Epidermal melanocyte (primary cell): ENCODE measurements around the gene ZNF710.
A peak's percentile ranks its signal among the peaks of the same experiment; 100 is the strongest.
"Not testable (repeated sequence)": the region's sequence is repeated elsewhere in the genome, so short reads cannot be mapped to it uniquely, and the experiment has no call there.

Experiments used
- DNase-seq: peaks from one replicate; pipeline ENCODE4 v3.0.0; 2011; ENCODE audit warnings: low spot score; ENCODE audit not compliant: insufficient read length

ZNF710 gene, protein sequence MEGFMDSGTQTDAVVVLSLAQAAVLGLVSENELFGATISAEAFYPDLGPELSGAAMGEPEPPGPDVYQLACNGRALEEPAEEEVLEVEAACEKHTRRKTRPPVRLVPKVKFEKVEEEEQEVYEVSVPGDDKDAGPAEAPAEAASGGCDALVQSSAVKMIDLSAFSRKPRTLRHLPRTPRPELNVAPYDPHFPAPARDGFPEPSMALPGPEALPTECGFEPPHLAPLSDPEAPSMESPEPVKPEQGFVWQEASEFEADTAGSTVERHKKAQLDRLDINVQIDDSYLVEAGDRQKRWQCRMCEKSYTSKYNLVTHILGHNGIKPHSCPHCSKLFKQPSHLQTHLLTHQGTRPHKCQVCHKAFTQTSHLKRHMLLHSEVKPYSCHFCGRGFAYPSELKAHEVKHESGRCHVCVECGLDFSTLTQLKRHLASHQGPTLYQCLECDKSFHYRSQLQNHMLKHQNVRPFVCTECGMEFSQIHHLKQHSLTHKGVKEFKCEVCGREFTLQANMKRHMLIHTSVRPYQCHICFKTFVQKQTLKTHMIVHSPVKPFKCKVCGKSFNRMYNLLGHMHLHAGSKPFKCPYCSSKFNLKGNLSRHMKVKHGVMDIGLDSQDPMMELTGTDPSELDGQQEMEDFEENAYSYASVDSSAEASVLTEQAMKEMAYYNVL

GRCh38 chr15:90001062-90001682, at the start of gene ZNF710:
TSS of gene ZNF710 (plus strand) at chr15:90001324. CDS start at chr15:90067138, 65,814 bp downstream.
- peak; percentile 65 for DNase-seq

- no peak for DNase-seq
Measured at GRCh38 chr15:89954541-89954940, 46.6 kb upstream of the ZNF710 start.

DNA sequence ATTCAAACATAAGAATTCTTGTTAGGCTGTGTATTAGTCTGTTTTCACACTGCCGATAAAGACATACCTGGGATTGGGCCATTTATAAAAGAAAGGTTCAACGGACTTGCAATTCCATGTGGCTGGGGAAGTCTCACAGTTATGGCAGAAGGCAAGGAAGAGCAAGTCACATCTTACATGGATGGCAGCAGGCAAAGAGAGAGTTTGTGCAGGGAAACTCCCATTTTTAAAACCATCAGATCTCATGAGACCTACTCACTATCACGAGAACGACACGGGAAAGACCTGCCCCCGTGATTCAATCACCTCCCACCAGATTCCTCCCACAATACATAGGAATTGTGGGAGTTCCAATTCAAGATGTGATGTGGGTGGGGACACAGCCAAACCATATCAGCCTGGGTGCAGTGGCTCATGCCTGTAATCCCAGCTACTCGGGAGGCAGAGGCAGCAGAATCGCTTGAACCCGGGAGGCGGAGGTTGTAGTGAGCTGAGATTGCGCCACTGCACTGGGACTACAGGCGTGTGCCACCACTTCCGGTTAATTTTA, 45.6 kb upstream of the ZNF710 start:
- not testable (repeated sequence) for DNase-seq

DNA sequence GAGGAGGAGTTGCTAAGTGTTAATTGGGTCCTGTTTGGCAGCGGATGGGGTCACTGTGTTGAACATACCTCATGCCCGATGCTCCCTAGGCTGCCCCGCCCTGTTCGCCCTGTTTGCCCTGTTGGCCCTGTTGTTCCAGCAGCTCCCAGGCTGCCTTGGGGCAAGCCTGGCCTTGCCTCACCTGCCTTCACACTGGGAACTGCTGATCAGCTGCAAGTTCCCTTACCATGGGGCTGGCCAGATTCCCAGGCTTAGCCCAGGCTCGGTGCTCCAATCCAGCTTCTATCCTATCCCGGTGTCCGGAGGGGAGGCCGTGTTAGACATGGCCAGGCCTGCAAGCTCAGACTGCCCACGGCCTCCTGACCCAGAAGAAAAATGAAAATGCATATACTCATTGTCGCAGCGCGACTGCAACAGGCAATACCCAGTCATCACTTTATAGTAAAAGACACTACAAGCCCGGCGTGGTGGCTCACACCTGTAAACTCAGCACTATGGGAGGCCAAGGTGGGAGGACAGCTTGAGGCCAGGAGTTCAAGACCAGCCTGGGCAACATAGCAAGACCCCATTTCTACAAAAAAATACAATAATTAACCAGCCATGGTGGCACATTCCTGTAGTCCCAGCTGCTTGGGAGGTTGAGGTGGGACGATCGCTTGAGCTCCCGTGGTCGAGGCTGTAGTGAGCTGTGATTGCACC, 42.9 kb upstream of the ZNF710 start:
- no peak for DNase-seq

- no peak for DNase-seq
Measured at GRCh38 chr15:89963301-89964231, 37.6 kb upstream of the ZNF710 start.

DNA sequence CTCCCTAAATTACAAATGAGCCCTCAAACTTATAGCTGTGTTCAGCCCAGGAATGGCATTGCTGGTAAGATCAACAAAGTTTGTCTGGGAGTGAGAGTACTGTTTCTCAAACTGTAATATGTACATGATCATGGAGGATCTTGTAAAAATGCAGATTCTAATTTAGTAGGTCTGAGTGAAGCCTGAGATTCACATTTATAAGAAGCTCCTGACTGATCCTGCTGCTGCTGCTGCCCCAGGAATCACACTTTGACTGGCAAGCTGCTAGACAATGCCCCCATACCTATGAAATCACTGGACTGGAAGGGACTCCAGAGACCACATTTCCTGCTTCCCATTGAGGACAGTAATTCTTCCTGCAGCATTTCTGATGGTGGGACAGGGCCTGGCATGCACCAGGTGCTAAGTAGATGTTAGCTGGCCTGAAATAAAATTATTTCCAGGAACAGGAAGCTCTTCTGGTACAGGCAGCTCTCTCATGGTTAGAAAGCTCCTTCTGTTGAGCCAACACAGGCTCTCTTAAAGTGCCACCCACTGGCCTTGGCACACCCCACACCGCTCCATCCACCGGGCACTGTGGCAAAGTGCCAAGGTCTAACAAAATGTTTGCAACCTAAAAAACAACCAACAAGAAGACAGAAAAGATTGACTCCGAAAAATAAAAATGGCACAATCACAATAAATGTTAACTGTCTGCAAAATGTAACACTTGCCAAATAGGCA, 36.7 kb upstream of the ZNF710 start:
- DNase-seq, result no peak

- DNase-seq, result no peak
Measured at GRCh38 chr15:89967881-89968280, 33.2 kb upstream of the ZNF710 start.

- DNase-seq, result peak; percentile 35
Measured at GRCh38 chr15:89971592-89971997, 29.5 kb upstream of the ZNF710 start.

DNA sequence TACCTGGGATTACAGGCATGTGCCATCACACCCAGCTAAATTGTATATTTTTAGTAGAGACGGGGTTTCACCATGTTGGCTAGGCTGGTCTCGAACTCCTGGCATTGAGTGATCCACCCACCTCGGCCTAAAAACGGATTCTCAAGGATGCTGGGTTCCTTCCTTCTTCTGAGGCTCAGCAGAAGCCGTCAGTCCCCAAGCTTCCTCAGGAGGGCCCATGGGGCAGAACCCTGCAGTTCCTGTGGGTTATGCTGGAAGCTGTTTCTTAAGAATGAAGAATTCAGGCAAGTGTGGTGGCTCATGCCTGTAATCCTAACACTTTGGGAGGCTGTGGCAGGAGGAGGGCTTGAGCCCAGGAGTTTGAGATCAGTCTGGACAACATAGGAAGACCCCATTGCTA, 29.0 kb upstream of the ZNF710 start:
- DNase-seq, result no peak

DNA sequence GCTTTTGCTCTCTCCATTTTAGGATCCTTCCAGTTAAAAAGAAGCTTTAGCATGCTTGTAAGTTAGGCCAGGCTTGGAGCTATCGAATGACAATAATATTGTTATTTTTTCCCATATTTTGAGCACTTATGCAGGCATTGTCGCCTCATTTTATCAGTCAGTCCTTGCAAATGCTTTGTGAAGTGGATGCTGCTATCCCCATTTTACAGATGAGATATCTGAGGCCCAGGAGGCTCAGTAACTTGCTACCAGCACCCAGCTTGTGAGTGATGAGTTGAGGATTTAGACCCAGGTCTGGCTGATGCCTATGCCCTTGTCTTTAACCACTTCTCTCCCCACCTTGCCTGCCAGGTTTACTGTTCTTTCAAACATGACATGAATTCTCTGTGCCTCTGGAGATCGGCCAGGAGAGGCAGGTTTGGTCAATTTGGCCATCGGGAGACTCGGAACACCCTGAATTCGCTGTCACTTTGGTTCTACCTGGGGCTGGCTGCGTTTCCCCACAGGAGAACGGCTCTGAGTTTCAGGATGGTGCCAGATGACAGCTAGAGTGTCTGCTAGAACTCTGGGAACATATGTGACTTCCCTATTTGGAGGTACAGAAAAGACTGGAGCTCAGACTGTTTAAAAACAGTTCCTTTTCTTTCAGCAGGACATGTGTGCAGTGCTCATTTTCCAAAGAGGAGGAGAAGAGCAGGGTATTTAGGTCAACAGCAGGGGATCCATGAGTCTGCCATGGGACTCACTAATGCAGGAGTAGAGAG, 25.5 kb upstream of the ZNF710 start:
- DNase-seq, result no peak

DNA sequence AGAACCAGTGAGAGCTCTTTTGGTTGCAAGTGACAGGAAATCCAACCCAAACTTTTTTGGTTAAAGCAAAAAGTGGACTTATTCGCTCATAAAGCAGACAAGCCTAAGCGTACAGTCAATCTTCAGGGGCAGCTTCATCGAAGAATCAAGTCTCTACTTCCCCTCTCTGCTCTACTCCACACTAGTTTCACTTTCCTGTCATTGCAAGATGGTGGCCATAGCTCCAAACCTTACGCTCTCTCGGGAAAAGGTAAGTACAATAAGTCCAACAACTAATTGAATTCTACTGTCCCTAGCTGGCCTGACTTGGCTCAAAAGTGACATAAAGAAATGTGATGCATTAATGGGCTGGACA, 24.9 kb upstream of the ZNF710 start:
- no peak for DNase-seq

- not testable (repeated sequence) for DNase-seq
Measured at GRCh38 chr15:89977836-89978235, 23.3 kb upstream of the ZNF710 start.

- no peak for DNase-seq
Measured at GRCh38 chr15:89978914-89979313, 22.2 kb upstream of the ZNF710 start.

DNA sequence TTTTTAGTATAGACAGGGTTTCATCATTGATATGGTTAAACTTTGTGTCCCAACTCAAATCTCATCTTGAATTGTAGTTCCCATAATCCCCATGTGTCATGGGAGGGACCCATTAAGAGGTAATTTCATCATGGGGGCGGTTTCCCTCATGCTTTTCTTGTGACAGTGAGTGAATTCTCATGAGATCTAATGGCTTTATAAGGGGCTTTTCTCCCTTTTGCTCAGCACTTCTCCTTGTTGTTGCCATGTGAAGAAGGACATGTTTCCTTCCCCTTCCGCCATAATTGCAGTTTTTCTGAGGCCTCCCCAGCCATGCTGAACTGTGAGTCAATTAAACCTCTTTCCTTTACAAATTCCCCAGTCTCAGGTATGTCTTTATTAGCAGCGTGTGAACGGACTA, 20.2 kb upstream of the ZNF710 start:
- DNase-seq, result no peak

- no peak for DNase-seq
Measured at GRCh38 chr15:89982315-89983055, 18.6 kb upstream of the ZNF710 start.

GRCh38 chr15:89984001-89984400, 17.1 kb upstream of the ZNF710 start:
- no peak for DNase-seq

- DNase-seq, result no peak
Measured at GRCh38 chr15:89984421-89985010, 16.6 kb upstream of the ZNF710 start.

GRCh38 chr15:89985111-89985510, 16.0 kb upstream of the ZNF710 start:
- DNase-seq, result no peak
